Inflammatory macrophage treated with lipopolysaccharide for 1 hour (primary cell): ENCODE measurements around the gene KCNG2.

Experiments
- DNase-seq, 2 donors: peaks; one replicate each; pipeline ENCODE4 v3.0.0-alpha.2; 2020 to 2022

The KCNG2 gene

DNA sequence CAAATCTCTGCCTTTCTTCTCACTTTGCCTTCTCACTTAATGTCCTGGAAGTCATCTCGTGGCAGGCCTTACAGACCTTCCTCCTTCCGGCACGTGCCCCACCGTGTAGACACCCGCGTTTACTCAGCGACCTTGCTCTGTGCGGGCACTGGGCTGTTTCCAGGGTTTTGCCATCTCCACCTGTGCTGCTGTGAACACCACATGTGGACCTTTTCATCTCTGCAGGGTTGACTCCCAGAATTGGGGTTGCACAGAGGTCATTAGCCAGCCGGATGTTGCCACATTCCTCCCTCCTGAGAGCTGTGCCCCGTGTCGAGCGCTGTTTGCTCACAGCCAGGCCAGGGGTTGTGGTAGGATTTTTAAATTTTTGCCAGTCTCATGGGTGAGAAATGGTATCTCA is 25.4 kb downstream of the KCNG2 start:
- DNase-seq: no peak

DNA sequence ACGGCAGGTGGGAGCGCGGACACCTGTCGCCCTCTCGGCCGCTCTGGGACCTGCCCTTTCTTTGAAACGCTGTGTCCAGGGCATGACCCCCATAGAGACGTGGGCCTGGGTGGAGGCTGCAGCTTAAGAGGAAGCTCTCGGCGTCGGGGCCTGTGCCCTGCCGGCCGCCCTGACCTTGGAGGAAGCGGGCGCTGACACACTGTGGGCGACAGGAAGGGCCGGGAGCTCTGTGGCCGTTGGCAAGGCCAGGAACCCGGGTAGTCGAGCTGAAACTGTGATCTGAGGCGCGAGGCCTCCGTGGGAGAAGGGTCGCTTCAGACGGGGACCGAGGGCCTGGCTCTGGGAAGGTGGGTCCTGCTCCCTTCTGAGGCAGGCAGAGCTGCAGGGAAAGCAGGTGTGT is 28.2 kb downstream of the KCNG2 start:
- DNase-seq: peak; percentile 55 to 63

DNA sequence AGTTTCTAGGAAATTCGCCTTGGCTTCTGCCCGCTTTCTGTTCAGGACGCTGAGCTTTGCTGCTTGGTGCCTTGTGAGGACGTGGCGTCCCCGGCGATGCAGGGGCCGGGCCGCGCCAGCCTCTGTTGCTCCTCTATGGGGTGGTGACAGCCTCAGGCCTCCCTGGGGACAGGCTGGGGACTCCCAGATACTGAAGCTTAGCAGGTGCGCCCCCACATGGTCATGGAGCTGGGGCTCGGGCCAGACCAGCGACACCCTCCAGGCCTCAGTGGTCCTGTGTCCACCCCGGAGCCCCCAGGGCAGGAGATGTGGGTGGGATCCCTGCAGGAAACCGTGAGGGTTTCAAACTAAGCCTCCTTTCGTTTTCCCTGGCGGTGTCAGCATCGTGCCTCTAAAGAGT is 29.2 kb downstream of the KCNG2 start:
- no peak for DNase-seq

- no peak for DNase-seq
Measured at GRCh38 chr18:79828258-79828657, 30.5 kb downstream of the KCNG2 start.

DNA sequence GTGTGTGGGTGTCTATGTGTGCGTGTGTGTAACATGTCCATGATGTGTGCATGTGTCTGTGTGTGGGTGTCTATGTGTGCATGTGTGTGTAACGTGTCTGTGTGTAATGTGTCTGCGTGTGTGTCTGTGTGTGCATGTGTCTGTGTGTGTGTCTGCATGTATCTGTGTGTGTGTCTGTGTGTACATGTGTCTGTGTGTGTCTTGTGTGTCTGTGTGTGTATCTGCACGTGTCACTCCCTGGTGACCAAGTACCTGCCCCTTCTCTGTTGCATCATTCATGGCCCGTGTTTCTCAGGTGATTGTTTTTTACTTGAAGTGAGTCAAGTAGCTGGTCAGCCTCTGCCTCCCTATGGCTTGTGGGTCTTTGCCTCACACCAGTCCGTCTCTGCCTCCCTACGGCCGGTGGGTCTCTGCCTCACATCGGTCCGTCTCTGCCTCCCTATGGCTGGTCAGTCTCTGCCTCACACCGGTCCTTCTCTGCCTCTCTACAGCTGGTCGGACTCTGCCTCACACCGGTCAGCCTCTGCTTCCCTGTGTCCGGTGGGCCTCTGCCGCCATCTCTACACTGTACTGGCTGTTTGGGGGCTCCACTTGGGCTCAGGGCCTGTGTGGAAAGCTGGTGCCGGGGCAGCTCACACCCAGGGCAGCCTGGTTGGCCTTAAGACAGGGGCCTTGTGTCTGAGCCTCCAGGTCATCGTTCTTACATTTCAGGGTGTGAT is 31.6 kb downstream of the KCNG2 start:
- no peak for DNase-seq

GRCh38 chr18:79832169-79832568 is 34.4 kb downstream of the KCNG2 start:
- DNase-seq: no peak

DNA sequence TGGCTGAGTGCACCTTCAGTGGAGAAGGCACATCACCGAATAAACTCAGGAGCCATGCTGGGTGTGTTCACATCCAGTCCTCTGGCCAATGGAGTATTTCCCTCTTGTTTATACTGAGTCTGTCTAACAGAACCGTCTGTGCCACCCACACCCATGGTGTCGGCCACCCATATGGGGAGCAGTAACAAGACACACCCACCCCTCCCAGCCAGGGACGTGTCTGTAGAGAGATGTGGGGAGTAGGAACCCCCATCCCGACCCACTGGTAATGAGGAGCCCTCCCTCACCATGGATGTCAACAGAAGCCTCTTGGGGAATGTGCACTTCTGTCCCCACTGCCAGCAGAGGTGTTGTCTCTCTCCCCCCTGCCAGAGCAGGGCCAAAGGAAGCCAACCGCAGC is 37.1 kb downstream of the KCNG2 start:
- no peak for DNase-seq

DNA sequence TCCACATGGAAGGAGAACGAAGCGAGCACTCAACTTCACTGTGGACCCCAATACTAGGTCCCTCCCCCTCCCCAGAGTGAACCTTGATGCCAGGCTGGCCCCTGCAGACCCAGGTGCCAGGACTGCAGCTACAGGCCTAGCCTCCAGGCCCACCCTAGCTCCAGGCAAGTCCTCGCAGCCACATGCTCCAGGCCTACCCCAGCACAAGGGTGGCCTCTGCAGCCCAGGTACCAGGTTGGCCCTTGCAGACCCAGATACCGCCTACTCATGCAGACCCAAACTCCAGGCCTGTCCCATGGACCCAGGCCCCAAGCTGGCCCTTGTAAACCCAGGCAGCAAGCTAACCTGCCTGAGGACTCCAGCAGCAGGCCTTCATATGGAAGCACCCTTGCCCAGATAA is 44.2 kb downstream of the KCNG2 start:
- DNase-seq: no peak

- no peak for DNase-seq
Measured at GRCh38 chr18:79844999-79845563, 47.3 kb downstream of the KCNG2 start.

DNA sequence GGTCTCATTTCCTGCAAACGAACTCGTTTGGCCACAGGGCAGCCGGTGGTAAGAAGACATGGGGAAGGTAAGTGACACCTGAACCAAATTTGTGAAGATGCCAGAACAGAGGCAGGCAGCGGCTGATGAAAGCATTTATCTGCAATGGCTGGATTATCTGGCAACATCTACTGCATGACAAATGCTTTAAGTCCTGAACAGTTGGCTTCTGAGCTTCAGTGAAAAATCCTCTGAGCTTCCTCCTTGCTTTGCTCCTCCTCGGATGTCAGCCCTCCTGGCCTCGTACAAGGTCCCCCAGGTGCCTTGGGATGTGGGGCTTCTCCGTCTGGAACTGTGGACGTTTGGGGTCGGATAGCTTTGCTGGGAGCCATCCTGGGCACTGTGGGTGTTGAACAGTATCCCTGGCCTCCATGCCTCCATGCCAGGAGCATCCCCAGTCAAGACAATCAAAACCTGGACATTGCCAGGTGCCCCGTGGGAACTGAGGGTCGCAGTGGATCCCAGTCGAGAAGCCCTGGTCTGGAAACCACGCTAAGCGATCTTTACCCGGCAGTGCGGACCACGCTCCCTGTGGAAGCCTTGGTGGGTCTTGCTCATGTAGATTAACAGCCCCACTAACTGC is 49.3 kb downstream of the KCNG2 start:
- no peak for DNase-seq

DNA sequence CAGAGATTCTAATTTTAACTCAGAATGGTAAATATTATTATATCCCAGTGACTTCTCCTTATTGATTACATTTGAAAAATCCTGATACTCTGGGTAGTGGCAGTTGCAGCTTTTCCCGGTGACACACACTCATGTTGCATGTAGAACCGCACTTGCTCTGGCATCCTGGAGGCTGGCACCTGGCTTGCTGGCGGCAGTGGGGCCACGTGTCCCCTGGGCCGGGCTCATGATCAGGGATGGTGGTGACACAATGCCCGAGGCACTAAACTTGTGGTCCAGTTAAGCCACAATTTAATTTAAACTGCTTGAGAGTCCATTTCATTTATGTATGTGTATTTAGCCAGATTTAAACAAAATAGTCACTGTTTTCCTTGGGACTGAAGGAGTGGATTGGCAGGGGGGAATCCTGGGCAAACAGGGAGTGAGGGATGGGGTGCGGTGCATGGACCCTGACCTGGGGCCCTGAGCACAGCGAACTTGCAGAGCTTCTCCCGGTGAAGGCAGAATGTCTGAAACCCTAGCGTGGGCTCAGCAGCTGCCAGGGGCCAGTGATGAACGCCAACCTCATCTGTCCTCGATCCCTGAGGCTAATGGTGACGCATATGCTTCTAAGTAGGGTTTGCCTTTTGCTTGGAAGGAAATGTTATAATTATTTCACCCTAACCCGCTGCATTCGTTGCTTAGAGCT is 50.0 kb downstream of the KCNG2 start:
- no peak for DNase-seq

GRCh38 chr18:79848294-79848578 is 50.5 kb downstream of the KCNG2 start:
- no peak for DNase-seq

- DNase-seq: no peak
Measured at GRCh38 chr18:79848579-79849327, 51.0 kb downstream of the KCNG2 start.

- no peak for DNase-seq
Measured at GRCh38 chr18:79849328-79850207, 51.8 kb downstream of the KCNG2 start.

GRCh38 chr18:79850731-79851130 is 53.0 kb downstream of the KCNG2 start:
- DNase-seq: no peak

DNA sequence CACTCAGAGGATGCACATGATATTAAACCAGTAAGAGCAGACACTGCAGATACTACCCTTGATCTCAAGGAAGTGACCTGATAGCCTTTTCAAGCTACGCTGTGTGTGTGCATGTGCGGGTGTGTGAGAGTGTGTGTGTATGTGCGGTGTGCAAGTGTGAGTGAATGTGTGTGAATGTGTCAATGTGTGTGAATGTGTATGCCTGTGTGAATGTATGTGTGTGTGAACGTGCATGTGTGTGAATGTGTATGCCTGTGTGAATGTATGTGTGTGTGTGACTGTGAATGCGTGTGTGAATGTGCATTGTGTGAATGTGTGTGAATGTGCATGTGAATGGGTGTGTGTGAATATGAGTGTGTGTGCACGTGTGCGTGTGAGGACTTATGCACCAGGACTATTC is 53.8 kb downstream of the KCNG2 start:
- DNase-seq: no peak

GRCh38 chr18:79851950-79852349 is 54.2 kb downstream of the KCNG2 start:
- DNase-seq: no peak

DNA sequence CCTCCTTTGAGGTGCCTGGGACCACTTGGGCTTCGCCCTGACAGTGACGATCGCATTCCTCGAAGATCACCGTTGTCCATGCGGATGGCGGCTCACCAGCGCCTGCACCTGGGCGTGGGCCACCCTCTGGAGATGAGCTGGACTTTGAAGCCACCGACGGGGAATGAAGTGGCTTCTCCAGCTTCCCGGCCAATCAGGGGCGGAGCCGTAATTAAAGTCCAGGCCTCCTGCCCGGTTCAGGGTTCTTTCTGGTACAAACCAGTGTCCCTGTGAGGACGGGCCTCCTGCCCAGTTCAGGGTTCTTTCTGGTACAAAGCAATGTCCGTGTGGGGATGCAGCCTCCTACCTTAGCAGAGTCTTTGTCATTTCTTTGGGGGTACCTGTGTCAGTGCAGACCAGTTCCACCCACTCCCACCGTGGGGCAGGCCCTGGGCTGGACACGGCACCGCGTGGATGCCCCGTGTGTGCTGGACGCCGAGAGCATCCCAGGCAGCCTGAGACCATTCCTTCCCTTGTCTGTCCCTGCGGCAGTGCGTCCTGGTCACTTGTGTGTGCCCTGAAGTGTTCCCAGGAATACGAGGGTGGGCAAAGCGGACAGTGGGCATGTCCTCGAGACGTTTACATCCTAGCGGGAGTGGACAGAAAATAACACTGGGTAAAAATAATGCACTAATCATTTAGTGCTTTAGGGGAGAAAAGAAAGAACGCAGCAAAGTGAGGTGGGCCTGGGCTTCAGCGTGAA is 55.0 kb downstream of the KCNG2 start:
- no peak for DNase-seq

DNA sequence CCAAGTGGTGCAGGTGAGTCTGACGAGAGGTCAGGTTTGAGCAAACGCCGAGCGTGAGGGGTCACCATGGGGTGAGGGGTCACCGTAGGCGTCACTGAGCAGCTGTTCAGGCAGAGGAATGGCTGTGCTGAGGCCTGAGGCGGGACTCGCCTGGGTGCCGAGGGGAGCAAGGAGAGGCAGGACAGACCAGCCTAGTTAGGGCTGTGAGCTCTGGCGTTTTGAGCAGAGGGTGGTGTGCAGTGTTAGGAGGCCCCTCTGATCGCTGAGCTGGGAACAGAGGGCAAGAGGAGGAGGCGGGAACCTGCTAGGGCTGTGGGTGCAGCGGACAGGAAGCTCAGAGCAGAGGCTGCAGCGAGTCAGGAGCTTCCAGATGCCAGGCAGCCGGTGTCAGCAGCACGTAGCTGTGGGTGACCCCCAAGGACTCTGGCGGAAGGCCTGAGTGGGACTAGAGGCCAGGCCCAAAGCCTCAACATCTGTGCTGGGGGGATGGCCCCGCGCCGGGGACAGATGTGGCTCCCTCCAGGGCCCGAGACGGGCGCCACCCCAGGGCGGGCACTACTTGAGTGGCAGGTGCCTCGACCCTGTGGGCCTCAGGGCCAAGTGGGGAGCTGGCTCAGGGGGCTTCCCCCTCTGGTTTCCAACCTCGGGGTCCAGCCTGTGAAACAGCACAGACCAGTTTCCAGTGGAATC is 55.7 kb downstream of the KCNG2 start:
- DNase-seq: no peak

DNA sequence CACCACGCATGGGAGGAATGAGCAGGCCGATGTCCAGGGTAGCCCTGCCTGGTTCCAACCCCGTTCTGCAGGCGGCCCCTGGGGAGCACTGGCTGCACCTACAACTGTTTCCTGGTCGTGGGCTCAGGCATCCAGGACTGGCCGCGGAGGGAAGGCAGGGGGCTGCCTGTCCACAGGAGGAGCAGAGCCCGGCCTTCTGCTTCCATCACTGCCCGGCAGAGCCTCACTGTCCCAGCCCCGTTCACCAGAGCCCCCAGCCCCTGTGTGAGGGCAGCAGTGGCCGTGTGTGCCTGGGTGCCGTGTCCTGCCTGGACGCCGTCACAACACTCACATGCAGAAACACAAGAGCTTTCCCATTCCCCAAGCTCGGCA is 56.2 kb downstream of the KCNG2 start:
- no peak for DNase-seq
